HepG2 (cell line): ENCODE measurements around the gene SLC4A8. TPM values are rescaled to one million over a fixed set of nuclear protein-coding genes. Genes with fewer than 3 reads are reported as not detected.

ENCODE experiments used
- ATAC-seq: fragments of 200-7000 bp; cut with Tn5 transposase; 3 replicates; pipeline ENCODE4 v1.9.1; 2020; ENCODE audit warnings: mild to moderate bottlenecking, moderate library complexity
- BruUV-seq: library from RNA; stranded (reverse); fragments of 400-500 nt; replicated peaks from 2 replicates; lab custom pipeline; 2021; lab: Mats Ljungman, UMichigan
- CTCF ChIA-PET: fragments of 300-600 bp; formaldehyde crosslinking; extraction: SDS; loops from one replicate; lab custom pipeline; 2021; ENCODE audit warnings: low total read pairs, inconsistent platforms, low intra/inter-chr PET ratio; lab: Yijun Ruan, JAX
- POLR2A ChIA-PET: fragments of 350-600 bp; sonication (Branson Sonifier 250); formaldehyde crosslinking; loops from one replicate; lab custom pipeline; 2020; ENCODE audit warnings: antibody characterized with exemption, inconsistent platforms; lab: Yijun Ruan, JAX
- DNase-seq: peaks from one replicate; pipeline ENCODE4 v3.0.0-alpha.2; 2015; ENCODE audit warnings: low spot score
- FAIRE-seq: peaks from 3 replicates; lab custom pipeline; 2011; peaks lifted over from hg19 to GRCh38; lab: Jason Lieb, UNC
- H2AFZ ChIP-seq: one replicate; pipeline ENCODE4 v1.6.1; 2011; ENCODE audit warnings: low read length, inconsistent platforms
- H3K27ac ChIP-seq: fragments of 300-600 bp; 3 replicates; pipeline ENCODE4 v1.8.0; 2011; ENCODE audit warnings: mixed run types, mild to moderate bottlenecking, mixed read lengths, low read length, inconsistent platforms; ENCODE audit not compliant: insufficient read depth; ENCODE audit errors: extremely low read length
- H3K27me3 ChIP-seq, 2 experiments: fragments of 200-600 bp in 1 of 2; 2 replicates in 1 of 2; 3 replicates in 1 of 2; pipeline versions ENCODE4 v1.6.0 to v1.8.0; 2011; ENCODE audit warnings: low read length in 2 of 2, mild to moderate bottlenecking in 2 of 2, moderate library complexity in 2 of 2, inconsistent platforms in 1 of 2; ENCODE audit not compliant: insufficient read depth in 2 of 2, control insufficient read depth in 1 of 2
- H3K36me3 ChIP-seq, 2 experiments: fragments of 200-600 bp in 1 of 2; replicated peaks in 1 of 2; 2 replicates in 1 of 2; 3 replicates in 1 of 2; pipeline versions ENCODE4 v1.5.1 to v1.8.0; 2011; ENCODE audit warnings: low read length in 2 of 2, inconsistent platforms in 1 of 2; ENCODE audit not compliant: insufficient read depth in 2 of 2, control insufficient read depth in 1 of 2
- H3K4me1 ChIP-seq: 2 replicates; pipeline ENCODE4 v1.5.1; 2012; ENCODE audit warnings: low read length, inconsistent platforms; ENCODE audit not compliant: insufficient read depth
- H3K4me2 ChIP-seq: 2 replicates; pipeline ENCODE4 v1.6.0; 2011; ENCODE audit warnings: low read depth, low read length, inconsistent platforms
- H3K4me3 ChIP-seq, 3 experiments: fragments of 200-600 bp in 1 of 3; sonication (generic), shearing (Covaris generic) in 1 of 3; replicated peaks in 1 of 3; 2 replicates each; pipeline ENCODE4 v1.5.1; 2011 to 2016; ENCODE audit warnings: low read length in 3 of 3, inconsistent platforms in 2 of 3, low read depth in 2 of 3, mild to moderate bottlenecking in 2 of 3, control low read depth in 1 of 3, mixed read lengths in 1 of 3; ENCODE audit not compliant: insufficient read depth in 1 of 3
- H3K79me2 ChIP-seq: one replicate; pipeline ENCODE4 v1.6.1; 2011; ENCODE audit warnings: low read length, inconsistent platforms; ENCODE audit not compliant: insufficient read depth
- H3K9ac ChIP-seq: 2 replicates; pipeline ENCODE4 v1.6.0; 2011; ENCODE audit warnings: mild to moderate bottlenecking, low read depth, low read length, inconsistent platforms; ENCODE audit not compliant: insufficient read depth
- H3K9me3 ChIP-seq: 2 replicates; pipeline ENCODE4 v1.5.1; 2012; ENCODE audit warnings: mild to moderate bottlenecking, low read length
- H4K20me1 ChIP-seq: 2 replicates; pipeline ENCODE4 v1.6.0; 2011; ENCODE audit warnings: inconsistent platforms, mild to moderate bottlenecking, low read length, moderate library complexity; ENCODE audit not compliant: insufficient read depth
- CENPX ChIP-seq: sonication (generic); formaldehyde crosslinking; IDR thresholded peaks from 2 replicates; pipeline ENCODE4 v1.9.0; 2021; ENCODE audit warnings: mild to moderate bottlenecking, missing genetic modification reagents, moderate library complexity
- EP300 ChIP-seq, 3 experiments: sonication (generic) in 1 of 3; formaldehyde crosslinking in 1 of 3; IDR thresholded peaks; 2 replicates each; pipeline versions ENCODE4 v1.5.1 to v1.6.1; 2011 to 2020; ENCODE audit warnings: low read depth in 2 of 3, low read length in 2 of 3, borderline replicate concordance in 1 of 3, improper control_type of control experiment in 1 of 3, mild to moderate bottlenecking in 1 of 3, missing genetic modification reagents in 1 of 3, moderate library complexity in 1 of 3
- GMEB1 ChIP-seq: sonication (generic); formaldehyde crosslinking; IDR thresholded peaks from 2 replicates; pipeline ENCODE4 v1.5.1; 2020; ENCODE audit warnings: missing genetic modification reagents, mild to moderate bottlenecking, borderline replicate concordance
- GPN1 ChIP-seq: sonication (generic); formaldehyde crosslinking; IDR thresholded peaks from 2 replicates; pipeline ENCODE4 v1.5.1; 2020; ENCODE audit warnings: missing genetic modification reagents, borderline replicate concordance
- PAXIP1 ChIP-seq: sonication (generic); formaldehyde crosslinking; conservative IDR thresholded peaks from 2 replicates; pipeline ENCODE4 v1.4.0; 2020; ENCODE audit warnings: mild to moderate bottlenecking, missing genetic modification reagents, moderate library complexity
- TCF7L2 ChIP-seq: IDR thresholded peaks from 2 replicates; pipeline ENCODE4 v1.6.1; 2011; ENCODE audit warnings: mild to moderate bottlenecking, low read depth, low read length, moderate library complexity
- TFE3 ChIP-seq: IDR thresholded peaks from 2 replicates; pipeline ENCODE4 v1.6.1; 2016
- ZEB1 ChIP-seq: IDR thresholded peaks from 2 replicates; pipeline ENCODE4 v1.6.1; 2012; ENCODE audit warnings: mild to moderate bottlenecking, low read depth, inconsistent platforms; ENCODE audit not compliant: insufficient replicate concordance
- ZNF224 ChIP-seq: sonication (generic); formaldehyde crosslinking; IDR thresholded peaks from 2 replicates; pipeline ENCODE4 v1.5.0; 2020; ENCODE audit warnings: mild to moderate bottlenecking, missing genetic modification reagents
- ZNF362 ChIP-seq: sonication (generic); formaldehyde crosslinking; IDR thresholded peaks from 2 replicates; pipeline ENCODE4 v1.4.0; 2020; ENCODE audit warnings: missing genetic modification reagents, mild to moderate bottlenecking, borderline replicate concordance
- ZNF549 ChIP-seq: sonication (generic); formaldehyde crosslinking; IDR thresholded peaks from 2 replicates; pipeline ENCODE4 v1.5.0; 2020; ENCODE audit warnings: missing genetic modification reagents
- ZNF672 ChIP-seq: sonication (generic); formaldehyde crosslinking; IDR thresholded peaks from 2 replicates; pipeline ENCODE4 v1.8.1; 2022; ENCODE audit warnings: missing genetic modification reagents
- WGBS: methylation state at CpG from one replicate; pipeline ENCODE4 v1.1.6; 2017; ENCODE audit warnings: low lambda C conversion rate; 5-methylcytosine and 5-hydroxymethylcytosine counted together
- in situ Hi-C: cut with HindIII; loops from 2 replicates; pipeline ENCODE4 v1.10.0; 2017; ENCODE audit warnings: low pct_unique_long_range_greater_than_20kb; ENCODE audit not compliant: extremely low pct_ligation_motif_present
- intact Hi-C: fragments of 100-400 bp; cut with micrococcal nuclease; formaldehyde crosslinking; loops from one replicate; pipeline ENCODE4 v1.10.0; 2022; ENCODE audit not compliant: unreplicated experiment
- polyA plus RNA-seq, 8 experiments: library from polyadenylated mRNA; depleted of rRNA in 3 of 8; stranded (reverse) in 7 of 8; unstranded in 1 of 8; fragments of >200 nt; fragmentation: Illumina TruSeq in 4 of 8; extraction: Trizol in 4 of 8; gene quantifications; 2 replicates each; pipeline versions ENCODE4 v1.2.1 to v1.2.3, GENCODE V29; 2011 to 2016; ENCODE audit warnings: low read depth in 4 of 8, missing spikeins in 1 of 8, mixed read lengths in 1 of 8; ENCODE audit not compliant: insufficient read depth in 1 of 8
- total RNA-seq, 5 experiments: library from RNA; depleted of rRNA; stranded (reverse); fragments of >200 nt; fragmentation: Illumina TruSeq; extraction: Trizol; gene quantifications; 2 replicates each; pipeline ENCODE4 v1.2.3, GENCODE V29; 2016; ENCODE audit warnings: low read depth in 1 of 5

The SLC4A8 gene
- total and polyA plus RNA-seq, 2 of the 13 experiments (the other 11 are each of a cell fraction or from before 2014, with no cell fraction given), result under 0.01 to 0.07 TPM

- H3K27me3 ChIP-seq, result no peaks in the 10 kb centered on the region; a peak in 1 of 5 replicates
- no peak for ATAC-seq
- DNase-seq, result no peak
- H3K9ac ChIP-seq, result no peak overlapping the region
- no peaks in the 10 kb centered on the region for H3K36me3 ChIP-seq
- H3K4me3 ChIP-seq, result no peak overlapping the region
- H3K79me2 ChIP-seq, result no peaks in the 10 kb centered on the region
- WGBS, result 0% methylated on average over 1 of the region's 1 CpG
- FAIRE-seq, result no peak
- no peak overlapping the region for H3K4me2 ChIP-seq
- H3K27ac ChIP-seq, result no peak overlapping the region
- H3K4me1 ChIP-seq, result no peaks in the 10 kb centered on the region
- H4K20me1 ChIP-seq, result no peaks in the 10 kb centered on the region
- H3K9me3 ChIP-seq, result no peaks in the 10 kb centered on the region
- ChIA-PET POLR2A (no interaction called here), CTCF (no interaction called here)
- no TSS peak for BruUV-seq
- intact Hi-C loops (no loop called here), in situ Hi-C loops (no loop called here)
- no peak overlapping the region for H2AFZ ChIP-seq
- TF ChIP-seq CENPX (no peak), ZNF224 (CRISPR knock-in tag) (no peak), GPN1 (CRISPR knock-in tag) (no peak), TCF7L2 (no peak), GMEB1 (CRISPR knock-in tag) (no peak), ZEB1 (no peak), ZNF672 (CRISPR knock-in tag) (no peak), ZNF549 (CRISPR knock-in tag) (no peak), PAXIP1 (CRISPR knock-in tag) (no peak), ZNF362 (CRISPR knock-in tag) (no peak), TFE3 (no peak), EP300 (IDR thresholded peaks at IDR 0.05; ENCODE audit: low read depth in 2 of 2, low read length in 2 of 2) (no peak), EP300 (CRISPR knock-in tag; IDR thresholded peaks at IDR 0.05; ENCODE audit: borderline replicate concordance) (no peak)
Observed at GRCh38 chr12:51437431-51437830, 12.8 kb downstream of the SLC4A8 start.
